GM19023 (cell line): Measurements from ENCODE around the gene TPGS1.
"Not testable (repeated sequence)": the region's sequence is repeated elsewhere in the genome, so short reads cannot be mapped to it uniquely, and the experiment has no call there.

Source experiments
- ATAC-seq: cut with Tn5 transposase; IDR thresholded peaks from one replicate; pipeline ENCODE4 v1.9.1; 2021; ENCODE audit warnings: mild to moderate bottlenecking, moderate library complexity; ENCODE audit not compliant: unreplicated experiment

Gene TPGS1

DNA sequence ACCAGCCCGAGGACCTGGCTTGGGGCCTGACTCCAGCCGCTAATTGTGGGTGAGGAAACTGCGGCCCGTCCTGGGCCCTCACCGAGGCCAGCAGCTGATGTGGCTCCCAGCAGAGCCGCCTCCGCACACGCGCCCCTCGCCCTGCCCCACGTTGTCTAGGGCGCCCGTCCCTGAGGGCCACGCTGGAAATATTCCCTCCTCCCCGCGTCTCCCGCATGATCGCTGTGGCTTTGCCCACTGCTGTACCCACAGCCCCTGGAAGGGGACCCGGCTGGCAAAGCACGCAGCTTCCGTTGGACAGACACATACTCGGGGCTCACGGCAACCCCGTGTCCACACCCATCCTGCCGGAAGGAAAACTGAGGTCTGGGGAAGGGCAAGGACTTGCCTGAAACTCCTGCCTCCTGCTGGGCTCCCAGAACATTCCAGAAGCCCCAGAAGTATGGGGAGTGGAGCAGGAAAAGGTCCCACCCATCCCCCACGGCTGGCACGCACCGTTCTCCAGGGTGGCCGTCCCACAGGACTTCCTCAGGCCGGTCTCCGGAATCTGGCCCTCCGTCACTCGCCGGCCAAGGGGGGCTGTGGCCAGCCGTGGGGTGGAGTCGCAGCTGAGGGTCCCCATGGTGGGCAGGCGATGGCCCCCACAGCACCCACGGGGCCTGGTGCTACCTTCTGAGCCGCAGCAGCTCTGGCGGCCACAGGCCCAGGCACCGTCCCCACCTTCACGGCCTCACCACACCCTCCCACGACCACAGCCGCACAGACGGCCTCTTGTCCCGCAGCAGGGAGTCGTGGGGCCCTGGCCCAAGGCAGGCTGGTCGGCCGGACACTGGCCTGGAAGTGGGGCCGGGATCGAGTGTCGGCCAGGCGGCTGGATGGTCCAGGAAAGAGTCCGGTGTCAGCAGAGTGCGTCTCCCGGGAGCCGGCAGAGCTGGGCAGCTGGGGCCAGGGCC is 32.9 kb upstream of the TPGS1 start:
- no peak for ATAC-seq

DNA sequence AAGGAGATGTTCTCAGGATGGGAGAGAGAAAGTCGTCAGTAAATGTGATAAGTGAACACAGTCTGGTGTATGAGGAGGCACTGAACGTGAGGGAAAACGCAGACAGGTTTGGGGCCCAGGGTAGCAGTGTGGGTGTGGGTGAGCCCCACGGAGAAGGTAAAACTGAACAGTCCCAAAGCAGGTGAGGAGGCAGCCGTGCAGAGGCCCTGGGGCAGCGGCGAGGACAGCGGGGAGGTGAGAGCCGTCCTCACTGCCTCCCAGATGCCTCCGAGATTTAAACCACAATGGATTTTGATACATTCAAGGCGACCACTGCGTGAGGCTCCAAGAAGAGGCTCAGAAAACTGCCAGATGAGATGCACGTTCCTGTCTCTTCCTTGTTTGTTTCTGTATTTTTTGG is 31.9 kb upstream of the TPGS1 start:
- no peak for ATAC-seq

DNA sequence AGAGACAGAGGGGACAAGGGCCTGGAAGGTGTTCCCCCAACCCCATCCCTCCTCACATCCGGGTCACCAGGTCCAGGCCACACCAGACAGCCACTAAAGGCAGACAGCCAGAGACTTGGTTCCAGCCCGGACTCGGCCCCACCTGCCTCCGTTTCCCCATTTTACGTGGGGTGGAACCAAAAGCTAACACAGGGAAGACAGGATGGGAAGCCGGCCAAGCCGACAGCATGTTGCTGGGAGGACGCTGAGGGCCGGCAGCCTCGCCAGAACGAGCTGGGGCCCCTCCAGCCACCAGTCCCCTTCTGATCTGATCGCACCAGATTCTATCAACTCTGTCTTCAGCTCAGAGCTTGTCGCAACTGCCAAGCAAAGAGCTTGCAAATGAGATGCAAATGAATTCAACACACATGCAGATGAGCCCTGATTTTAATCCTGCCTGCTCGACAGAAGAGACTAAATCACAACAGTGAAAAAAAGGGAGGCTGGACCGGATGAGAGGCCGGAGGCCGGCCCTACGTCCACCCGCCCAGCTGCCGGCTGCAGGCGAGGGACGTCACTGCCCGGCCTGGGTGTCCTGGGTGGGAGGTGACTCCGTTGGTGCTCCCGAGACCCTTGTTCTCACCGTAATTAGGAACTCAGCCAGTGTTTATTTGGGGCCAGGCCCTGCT is 28.9 kb upstream of the TPGS1 start:
- ATAC-seq: no peak

DNA sequence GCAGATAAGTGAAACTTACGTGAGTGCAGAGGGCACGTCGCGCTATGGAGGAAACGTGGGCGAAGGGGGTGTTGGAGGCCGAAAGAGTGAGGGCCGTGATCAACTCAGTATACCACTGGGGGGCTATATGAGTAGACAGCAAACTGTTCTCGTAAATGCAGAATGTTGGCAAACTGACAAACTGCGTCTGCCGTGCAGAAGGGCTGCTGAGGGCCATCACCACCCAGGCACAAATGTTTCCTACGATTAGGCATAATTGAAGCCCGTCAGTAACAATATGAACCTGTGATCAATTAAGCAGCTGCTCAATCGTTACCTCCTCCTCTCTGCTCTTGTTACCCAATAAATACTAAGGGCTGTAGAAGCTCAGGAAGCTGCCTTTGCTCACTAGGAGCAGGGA is 28.3 kb upstream of the TPGS1 start:
- no peak for ATAC-seq

DNA sequence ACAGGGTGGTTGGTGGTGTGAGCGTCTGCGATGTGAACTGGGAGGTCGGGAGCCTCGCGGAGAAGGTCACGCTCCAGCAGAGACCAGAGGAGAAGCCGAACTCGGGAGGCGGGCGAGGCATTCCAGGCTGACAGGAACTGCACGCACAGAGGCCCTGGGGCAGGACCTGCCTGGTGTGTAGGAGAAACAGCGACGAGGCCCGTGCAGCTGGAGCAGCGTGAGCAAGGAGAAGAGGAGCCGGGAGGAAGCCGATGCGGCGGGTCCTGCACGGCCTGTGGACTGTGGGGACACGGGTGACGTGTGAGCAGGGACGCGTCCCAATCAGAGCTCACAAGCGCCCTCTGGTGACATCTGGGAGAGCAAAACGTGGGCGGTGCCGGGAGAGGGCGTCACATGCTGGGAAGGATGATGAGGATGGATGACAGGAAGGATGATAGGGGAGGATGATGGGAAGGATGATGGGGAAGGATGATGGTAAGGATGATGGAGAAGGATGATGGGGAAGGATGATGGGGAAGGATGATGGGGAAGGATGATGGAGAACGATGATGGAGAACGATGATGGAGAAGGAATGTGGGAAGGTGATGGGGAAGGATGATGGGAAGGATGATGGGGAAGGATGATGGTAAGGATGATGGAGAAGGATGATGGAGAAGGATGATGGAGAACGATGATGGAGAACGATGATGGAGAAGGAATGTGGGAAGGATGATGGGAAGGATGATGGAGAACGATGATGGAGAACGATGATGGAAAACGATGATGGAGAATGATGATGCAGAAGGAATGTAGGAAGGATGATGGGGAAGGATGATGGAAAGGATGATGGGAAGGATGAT is 27.1 kb upstream of the TPGS1 start:
- ATAC-seq: no peak

DNA sequence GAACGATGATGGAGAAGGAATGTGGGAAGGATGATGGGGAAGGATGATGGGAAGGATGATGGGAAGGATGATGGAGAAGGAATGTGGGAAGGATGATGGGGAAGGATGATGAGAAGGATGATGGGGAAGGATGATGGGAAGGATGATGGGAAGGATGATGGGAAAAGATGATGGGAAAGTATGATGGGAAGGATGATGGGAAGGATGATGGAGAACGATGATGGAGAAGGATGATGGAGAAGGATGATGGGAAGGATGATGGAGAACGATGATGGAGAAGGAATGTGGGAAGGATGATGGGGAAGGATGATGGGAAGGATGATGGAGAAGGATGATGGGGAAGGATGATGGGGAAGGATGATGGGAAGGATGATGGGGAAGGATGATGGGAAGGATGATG is 26.2 kb upstream of the TPGS1 start:
- not testable (repeated sequence) for ATAC-seq

DNA sequence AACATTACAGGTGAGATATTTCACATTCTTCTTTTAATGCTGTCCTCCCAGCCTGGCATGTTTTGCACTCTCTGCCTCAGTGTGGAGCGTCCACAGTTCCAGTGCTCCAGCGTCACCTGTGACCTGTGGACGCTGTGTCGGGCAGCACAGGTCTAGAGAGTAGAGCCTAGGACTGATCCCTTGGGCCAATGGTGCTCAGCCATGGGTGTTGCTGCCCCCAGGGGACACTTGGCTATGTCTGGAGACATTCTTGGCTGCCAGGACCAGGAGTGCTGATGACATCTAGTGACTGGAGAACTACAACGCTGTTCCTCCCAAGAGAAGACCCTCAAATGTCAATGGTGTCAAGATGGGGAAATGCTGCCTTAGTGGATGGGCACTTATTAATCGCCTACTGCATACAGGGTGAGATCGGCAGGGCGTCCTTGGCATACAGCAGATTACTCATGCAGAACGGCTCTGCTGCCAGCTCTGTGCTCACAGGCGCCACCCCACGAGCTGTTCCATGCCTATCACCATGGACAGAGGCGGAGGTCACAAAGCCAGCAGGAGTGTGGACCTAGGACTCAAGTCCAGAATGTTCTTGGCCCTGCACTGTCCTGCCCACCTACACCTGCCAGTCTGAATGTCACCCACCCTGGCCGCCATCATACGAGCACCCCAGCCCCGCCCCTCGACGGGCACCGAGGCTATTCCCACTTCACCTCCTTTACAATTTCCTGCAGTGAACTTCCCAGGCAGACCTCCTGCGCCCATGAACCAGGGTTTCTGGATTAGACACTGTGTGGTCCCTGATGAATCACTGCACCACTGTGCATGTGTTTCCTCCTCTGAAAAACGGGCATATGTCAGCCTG is 24.9 kb upstream of the TPGS1 start:
- ATAC-seq: no peak

DNA sequence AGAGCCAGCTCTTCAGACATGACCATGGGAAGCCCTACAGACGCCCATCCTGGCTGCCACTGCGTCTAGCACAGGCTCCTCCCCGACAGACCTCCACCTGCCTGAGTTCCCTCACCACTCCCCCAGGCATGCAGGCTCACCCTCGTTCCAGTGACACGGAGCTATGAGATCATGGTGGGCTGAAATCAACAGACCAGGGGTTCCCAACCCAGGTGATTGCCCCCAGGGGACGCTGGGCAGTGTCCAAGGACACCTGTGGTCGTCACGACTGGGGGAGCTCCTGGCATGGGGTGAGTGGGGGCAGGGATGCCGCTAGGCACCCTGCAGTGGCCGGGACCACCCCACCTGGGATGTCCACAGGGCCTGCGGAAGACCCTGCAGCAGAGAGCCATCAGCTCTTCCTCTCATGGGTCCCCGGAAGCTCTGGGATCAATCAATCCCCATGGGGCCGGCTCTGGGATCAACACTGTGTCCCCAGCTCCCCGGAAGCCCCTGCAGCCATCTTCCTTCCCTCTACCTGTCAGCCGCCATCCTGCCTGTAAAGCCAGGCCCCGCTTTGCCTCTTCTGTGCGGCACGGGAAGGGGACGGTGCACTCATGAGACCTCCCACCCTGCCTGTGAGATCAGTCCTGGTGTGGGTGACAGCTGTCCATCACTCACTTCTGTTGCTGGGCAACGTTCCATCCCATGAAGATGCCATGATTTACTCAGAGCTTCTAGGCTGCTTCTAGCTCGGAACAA is 23.8 kb upstream of the TPGS1 start:
- ATAC-seq: no peak

DNA sequence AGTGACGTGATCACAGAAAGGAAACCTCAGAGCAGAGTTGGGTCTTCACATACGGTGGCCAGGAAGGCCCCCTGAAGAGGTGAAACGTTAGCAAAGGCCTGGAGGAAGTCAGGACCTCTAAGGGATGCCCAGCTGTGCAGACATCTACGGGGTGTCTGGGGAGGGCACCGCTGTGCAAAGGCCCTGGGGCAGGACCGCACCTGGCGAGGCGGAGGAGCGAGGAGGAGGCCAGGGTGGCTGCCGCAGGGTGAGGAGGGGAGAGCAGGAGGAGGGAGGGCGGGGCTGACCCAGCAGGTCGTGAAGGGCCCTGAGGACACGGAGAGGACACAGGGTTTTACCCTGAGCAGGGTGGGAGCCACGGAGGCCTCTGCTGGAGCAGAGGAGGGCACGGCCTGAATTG is 22.8 kb upstream of the TPGS1 start:
- no peak for ATAC-seq

DNA sequence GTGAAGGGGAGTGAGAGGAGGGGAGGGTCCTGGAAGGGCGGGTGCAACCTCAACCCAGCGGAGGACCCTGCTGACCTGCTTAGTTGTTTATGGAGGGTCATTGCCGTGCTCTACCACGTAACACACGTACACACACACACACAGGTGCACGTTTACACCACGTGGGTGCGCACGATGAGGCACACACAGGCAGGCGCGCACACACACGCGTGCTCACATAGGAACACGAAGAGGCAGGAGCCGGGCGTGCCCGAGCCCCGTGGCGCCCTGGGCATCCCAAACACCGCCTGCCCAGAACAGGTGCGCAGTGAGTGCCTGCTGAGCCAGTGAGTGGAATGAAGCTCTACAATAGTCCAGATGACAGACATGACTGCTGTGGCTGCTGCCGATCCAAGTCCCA is 22.2 kb upstream of the TPGS1 start:
- no peak for ATAC-seq

DNA sequence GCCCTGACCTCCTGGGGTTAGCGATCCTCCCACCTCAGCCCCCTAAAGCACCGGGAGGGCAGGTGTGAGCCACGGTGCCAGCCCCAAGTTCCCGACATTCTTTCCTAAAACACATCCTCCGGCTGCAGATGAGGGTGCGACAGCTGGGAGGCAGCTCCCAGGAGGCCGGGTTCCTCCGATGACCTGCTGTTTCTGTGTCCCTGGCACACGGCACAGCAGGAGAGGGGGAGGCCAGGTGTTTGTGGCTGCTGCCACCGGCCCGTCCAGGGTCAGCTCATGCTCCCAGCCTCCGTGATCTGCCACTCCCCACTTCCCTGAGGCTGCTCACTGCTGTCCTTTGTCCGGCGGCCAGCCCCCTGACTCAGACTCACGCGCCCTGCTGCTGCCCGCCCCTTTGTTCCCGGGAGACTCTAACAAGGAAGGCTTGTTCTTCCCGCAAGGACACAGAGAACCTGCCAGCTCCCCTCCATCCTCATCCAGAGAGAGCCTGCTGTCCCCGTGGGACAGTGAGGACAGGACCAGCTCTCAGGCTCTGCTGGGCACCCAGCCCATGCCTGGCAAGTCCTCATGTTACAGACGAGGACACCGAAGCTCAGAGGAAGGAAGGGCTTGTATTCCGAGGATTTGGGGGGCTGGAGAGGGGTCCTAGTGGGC is 21.6 kb upstream of the TPGS1 start:
- ATAC-seq: no peak

DNA sequence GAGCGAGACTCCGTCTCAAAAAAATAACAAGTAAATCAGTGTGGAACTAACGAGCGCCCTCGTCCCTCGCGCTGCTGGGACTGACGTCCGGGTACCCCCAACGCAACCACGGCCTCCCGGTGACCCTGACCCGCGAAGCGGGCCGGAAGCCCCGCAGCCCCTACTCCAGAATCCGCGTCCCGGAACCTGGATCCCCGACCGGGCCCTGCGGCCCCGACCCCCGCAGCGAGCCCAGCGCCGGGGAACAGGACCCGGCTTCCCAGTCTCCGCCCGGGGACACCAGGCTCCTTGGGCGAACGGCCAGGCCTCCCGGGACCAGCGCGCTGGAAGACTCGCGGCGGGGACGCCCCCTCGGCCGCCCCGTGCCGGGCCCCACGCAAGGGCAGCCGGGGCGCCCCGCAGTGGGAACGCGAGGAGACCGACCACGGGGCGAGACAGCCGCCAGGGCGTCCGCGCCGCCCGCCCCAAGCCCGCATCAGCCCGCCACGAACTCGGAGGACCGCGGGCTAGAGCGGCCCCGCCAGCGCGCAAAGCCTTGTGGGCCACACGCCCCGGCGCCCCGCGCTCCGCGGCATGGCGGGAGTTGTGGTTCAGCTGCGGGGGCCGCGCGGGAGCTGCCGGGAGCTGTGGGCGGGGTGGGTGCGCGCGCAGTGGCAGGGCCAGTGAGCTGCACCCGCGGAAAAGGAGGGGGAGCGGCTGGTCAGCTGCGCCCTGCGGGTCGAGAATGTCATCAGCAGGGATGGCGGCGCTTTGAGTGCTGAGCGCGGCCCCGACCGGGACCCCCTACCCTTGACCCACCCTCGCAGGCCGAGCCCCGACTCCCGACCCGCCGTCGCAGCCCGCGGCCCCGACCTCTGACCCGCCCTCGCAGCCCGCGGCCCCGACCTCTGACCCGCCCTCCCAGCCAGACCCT is 18.5 kb upstream of the TPGS1 start:
- peak; percentile 81 for ATAC-seq

DNA sequence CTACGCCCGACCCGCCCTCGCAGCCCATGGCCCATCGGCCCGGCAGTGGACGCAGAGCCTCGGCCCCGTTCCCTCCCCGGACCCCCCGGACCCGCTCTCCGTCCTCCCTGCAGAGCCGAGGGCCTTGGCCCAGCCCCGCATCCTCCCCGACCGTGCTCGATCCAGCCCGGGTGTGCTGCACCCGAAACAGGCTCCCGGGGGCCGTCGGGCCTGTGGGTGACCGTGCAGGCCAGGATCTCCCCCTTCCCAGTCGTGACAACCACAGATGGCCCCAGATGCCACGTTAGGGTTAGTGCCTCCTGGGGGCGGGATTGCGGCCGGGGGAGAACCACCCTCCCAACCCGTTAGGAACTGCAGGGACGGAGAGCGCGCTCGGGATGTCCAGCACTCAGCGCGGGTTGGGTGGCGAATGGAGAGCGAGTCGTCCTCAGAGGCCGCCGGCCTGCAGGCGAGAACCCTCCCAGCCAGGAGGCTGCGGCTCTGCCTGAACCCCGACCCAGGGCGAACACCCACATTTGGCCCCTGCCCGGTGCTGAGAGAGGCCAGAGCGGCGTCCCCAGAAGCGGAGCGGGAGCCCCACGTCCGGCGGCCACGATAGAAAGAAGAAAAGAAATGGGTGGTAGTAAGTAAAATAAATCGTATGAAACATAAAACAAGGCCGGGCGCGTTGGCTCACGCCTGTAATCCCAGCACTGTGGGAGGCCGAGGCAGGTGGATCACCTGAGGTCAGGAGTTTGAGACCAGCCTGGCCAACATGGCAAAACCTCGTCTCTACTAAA is 17.7 kb upstream of the TPGS1 start:
- peak; percentile 7 for ATAC-seq

DNA sequence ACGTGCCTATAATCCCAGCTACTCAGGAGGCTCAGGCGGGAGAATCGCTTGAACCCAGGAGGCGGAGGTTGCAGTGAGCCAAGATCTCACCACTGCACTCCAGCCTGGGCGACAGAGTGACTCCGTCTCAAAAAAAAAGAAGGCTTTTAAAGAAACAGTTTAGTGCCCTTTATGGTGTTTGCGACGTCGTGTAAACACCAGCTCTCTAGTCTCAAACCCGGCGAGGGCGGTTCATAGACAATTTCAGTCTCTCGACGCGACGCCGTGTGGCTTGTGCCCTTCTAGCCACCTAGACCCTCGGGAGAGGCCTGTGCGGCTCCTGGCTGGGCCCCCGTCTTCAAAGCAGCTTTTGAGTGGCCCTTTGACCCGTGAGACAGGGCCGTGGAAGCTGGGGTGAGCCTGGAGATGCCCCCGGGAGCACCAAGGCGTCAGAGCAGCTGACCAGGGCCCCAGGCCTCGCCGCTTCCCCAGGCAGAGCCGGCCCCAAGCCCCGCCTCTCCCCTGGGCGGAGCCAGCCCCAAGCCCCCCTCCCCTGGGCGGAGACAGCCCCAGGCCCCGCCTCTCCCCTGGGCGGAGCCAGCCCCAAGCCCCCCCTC is 16.1 kb upstream of the TPGS1 start:
- no peak for ATAC-seq

DNA sequence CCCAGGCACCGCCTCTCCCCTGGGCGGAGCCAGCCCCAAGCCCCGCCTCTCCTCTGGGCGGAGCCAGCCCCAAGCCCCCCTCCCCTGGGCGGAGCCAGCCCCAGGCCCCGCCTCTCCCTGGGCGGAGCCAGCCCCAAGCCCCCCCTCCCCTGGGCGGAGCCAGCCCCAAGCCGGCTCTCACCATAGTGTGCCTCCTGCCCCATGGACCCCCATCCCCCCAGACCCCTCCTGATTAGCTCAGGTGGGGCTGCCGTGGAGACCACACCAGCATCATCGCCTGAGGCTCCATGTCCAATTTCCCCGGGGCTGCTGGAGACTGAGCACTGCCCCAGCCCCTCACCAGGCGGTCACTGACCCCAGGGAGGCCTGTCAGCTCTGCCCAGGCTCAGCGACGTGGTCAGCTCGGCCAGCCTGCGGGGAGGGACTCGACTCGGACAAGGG is 15.2 kb upstream of the TPGS1 start:
- no peak for ATAC-seq

DNA sequence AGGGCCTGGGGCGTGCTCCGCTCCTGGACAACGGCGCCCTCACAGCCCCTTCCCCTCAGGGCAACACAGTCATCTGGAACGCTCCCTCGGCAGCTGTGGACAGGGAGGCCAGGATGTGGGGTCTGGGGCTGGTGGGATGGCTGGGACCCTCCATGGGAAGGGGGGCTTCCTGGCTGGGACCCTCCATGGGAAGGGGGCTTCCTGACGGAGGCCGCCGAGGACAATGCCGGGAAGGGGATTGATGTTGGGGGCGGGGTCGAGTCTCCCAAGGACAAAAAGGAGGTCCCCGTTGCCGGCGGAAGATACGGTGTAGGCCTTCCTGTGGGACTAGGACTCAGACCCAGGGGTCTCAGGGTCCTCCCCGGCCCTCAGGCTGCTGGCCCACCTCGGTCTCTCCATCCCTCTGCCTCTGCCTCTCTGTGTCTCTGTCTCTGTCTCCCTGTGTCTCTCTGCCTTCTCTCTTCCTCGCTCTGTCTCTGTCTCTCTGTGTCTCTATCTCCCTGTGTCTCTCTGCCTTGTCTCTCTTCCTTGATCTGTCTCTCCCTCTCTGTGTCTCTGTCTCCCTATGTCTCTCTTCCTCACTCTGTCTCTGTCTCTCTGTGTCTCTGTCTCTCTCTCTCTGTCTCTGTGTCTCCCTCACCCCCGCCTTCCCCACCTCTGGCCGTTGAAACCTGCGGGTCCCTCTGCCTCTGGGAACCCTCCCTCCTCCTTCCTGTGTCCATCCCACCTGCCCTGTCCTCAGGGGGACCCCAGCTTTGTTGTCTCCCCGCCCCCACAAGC is 13.7 kb upstream of the TPGS1 start:
- no peak for ATAC-seq
